NCI-H146 treated with DMSO at 0.1 percent for 48 hours (cell line): Measurements from ENCODE around the gene GSG1L2.

Experiments
- DNase-seq: peaks from one replicate; lab custom pipeline; 2025; ENCODE audit not compliant: unreplicated experiment; lab: John Stamatoyannopoulos, UW

The GSG1L2 gene

GRCh38 chr17:9821921-9822320 lies at the start of gene GSG1L2:
TSS of gene GSG1L2 (minus strand) at chr17:9822079. CDS start at chr17:9822071, 8 bp downstream.
- no peak for DNase-seq

GRCh38 chr17:9868552-9868951 lies 46.7 kb upstream of the GSG1L2 start:
- DNase-seq = no peak

GRCh38 chr17:9865586-9865985 lies 43.7 kb upstream of the GSG1L2 start:
- DNase-seq = no peak

GRCh38 chr17:9862949-9863348 lies 41.1 kb upstream of the GSG1L2 start:
- DNase-seq = no peak

- no peak for DNase-seq
Observed at GRCh38 chr17:9862220-9862619, 40.3 kb upstream of the GSG1L2 start.

GRCh38 chr17:9860851-9861250 lies 39.0 kb upstream of the GSG1L2 start:
- DNase-seq = no peak

- no peak for DNase-seq
Observed at GRCh38 chr17:9859781-9860180, 37.9 kb upstream of the GSG1L2 start.

- no peak for DNase-seq
Observed at GRCh38 chr17:9855036-9855435, 33.2 kb upstream of the GSG1L2 start.

- no peak for DNase-seq
Observed at GRCh38 chr17:9854255-9854654, 32.4 kb upstream of the GSG1L2 start.

GRCh38 chr17:9850151-9850550 lies 28.3 kb upstream of the GSG1L2 start:
- DNase-seq = no peak

- no peak for DNase-seq
Observed at GRCh38 chr17:9845306-9845705, 23.4 kb upstream of the GSG1L2 start.

- no peak for DNase-seq
Observed at GRCh38 chr17:9844153-9844552, 22.3 kb upstream of the GSG1L2 start.

- no peak for DNase-seq
Observed at GRCh38 chr17:9843152-9844010, 21.5 kb upstream of the GSG1L2 start.

GRCh38 chr17:9842057-9842758 lies 20.3 kb upstream of the GSG1L2 start:
- DNase-seq = no peak

- no peak for DNase-seq
Observed at GRCh38 chr17:9839433-9839832, 17.6 kb upstream of the GSG1L2 start.

- DNase-seq = no peak
Observed at GRCh38 chr17:9837551-9838471, 15.9 kb upstream of the GSG1L2 start.

GRCh38 chr17:9833922-9834321 lies 12.0 kb upstream of the GSG1L2 start:
- no peak for DNase-seq

GRCh38 chr17:9830711-9831110 lies 8.8 kb upstream of the GSG1L2 start:
- no peak for DNase-seq

- DNase-seq = no peak
Observed at GRCh38 chr17:9829343-9829742, 7.5 kb upstream of the GSG1L2 start.

- DNase-seq = no peak
Observed at GRCh38 chr17:9828296-9829295, 6.7 kb upstream of the GSG1L2 start.
